Activated T-cell treated with anti-CD3 and anti-CD28 coated beads, Interleukin-2, amount 50 U/mL, for 4 hours (primary cell): Measurements from ENCODE around the gene TIMMDC1. TPM values are rescaled to one million over a fixed set of nuclear protein-coding genes. Genes with fewer than 3 reads are reported as not detected.
A peak's percentile ranks its signal among the peaks of the same experiment; 100 is the strongest.
"Not testable (repeated sequence)": the region's sequence is repeated elsewhere in the genome, so short reads cannot be mapped to it uniquely, and the experiment has no call there.

ENCODE experiments used
- ATAC-seq, 2 donors: fragments of 200-7000 bp; cut with Tn5 transposase; one replicate each; pipeline ENCODE4 v1.10.0; 2021
- DNase-seq: peaks from one replicate; pipeline ENCODE4 v3.0.0-alpha.2; 2020
- H3K27me3 Mint-ChIP-seq: one replicate; pipeline ENCODE4 v1.8.0; 2021; ENCODE audit warnings: low read depth, mixed read lengths
- H3K36me3 Mint-ChIP-seq: one replicate; pipeline ENCODE4 v1.8.0; 2022; ENCODE audit warnings: mixed read lengths; ENCODE audit not compliant: insufficient read depth
- H3K4me1 Mint-ChIP-seq: one replicate; pipeline ENCODE4 v1.8.0; 2021; ENCODE audit warnings: low read depth, mixed read lengths
- H3K4me3 Mint-ChIP-seq: one replicate; pipeline ENCODE4 v1.8.0; 2021; ENCODE audit warnings: mild to moderate bottlenecking, moderate library complexity, mixed read lengths
- H3K9me3 Mint-ChIP-seq: one replicate; pipeline ENCODE4 v1.8.0; 2021; ENCODE audit warnings: mixed read lengths
- total RNA-seq, 3 donors: library from RNA; stranded (reverse); gene quantifications; one replicate each; pipeline ENCODE4 v1.2.1, GENCODE V29; 2021

Gene TIMMDC1
- total RNA-seq, 3 donors from 2014 or later: 112 to 120 (median 118) TPM

DNA sequence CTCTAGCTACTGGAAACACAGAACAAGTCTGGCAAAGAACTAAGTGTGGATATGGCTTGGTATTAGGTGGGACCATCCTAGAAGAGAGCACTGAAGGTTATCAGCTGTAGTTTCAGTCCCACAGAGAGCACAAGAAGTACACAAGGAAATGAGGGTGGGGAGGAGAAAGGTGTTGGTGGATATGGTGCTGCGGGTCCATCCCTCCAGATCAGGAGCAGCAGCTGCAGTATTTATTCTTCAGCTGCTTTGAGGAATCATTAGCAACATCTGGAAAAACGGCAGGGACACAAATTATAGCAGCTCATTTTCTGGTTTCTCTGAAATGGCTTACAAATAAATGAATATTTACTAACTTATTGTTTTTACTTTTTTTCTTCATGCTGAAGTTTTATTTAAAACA lies 32.1 kb downstream of the TIMMDC1 start:
- Mint-ChIP-seq H3K27me3 (no peaks in the 10 kb centered on the region), H3K36me3 (peaks cover 20% of the 10 kb centered on the region), H3K4me1 (no peaks in the 10 kb centered on the region), H3K4me3 (no peak overlapping the region), H3K9me3 (no peaks in the 10 kb centered on the region)
- ATAC-seq (no peak), DNase-seq (no peak)

DNA sequence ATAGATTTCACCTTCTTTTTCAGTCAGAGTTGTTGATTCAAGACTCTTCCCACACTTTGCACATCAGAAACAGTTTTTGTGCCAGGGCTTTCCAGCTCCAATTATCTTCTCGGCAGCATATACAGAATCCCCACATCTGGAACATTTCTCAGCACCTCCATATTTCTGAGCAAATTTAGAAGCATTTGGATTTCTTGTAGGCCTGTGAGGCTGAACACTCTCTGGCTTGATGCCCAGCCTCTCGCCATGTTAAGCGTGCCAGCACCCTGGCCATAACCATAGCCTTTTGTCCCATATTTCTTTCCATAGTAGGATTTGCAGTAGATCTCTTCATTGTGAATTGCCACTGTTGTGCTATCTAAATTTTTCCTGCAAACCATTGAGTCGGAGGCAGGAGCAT lies 32.8 kb downstream of the TIMMDC1 start:
- ATAC-seq: no peak
- Mint-ChIP-seq H3K4me1 (no peaks in the 10 kb centered on the region), H3K27me3 (no peaks in the 10 kb centered on the region), H3K4me3 (no peak overlapping the region), H3K36me3 (peaks cover 15% of the 10 kb centered on the region), H3K9me3 (no peaks in the 10 kb centered on the region)
- DNase-seq: no peak

DNA sequence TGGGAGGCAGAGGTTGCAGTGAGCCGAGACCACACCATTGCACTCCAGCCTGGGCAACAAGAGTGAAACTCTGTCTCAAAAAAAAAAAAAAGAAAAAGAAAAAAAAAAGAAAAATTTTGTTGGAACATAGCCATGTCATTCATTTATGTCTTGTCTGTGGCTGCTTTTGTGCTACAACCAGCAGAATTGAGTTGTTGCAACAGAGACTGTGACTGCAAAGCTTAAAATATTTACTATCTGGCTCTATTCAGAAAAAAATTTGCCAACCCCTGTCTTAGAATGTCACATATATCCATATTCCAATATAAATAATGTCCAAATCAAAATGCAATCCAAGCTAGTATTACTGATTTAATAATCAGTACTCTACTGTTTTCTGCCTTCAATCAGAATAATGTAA lies 35.9 kb downstream of the TIMMDC1 start:
- Mint-ChIP-seq H3K36me3 (peaks cover 3% of the 10 kb centered on the region), H3K9me3 (no peaks in the 10 kb centered on the region), H3K4me1 (peaks cover 1% of the 10 kb centered on the region), H3K4me3 (no peak overlapping the region), H3K27me3 (no peaks in the 10 kb centered on the region)
- ATAC-seq (no peak), DNase-seq (no peak)

DNA sequence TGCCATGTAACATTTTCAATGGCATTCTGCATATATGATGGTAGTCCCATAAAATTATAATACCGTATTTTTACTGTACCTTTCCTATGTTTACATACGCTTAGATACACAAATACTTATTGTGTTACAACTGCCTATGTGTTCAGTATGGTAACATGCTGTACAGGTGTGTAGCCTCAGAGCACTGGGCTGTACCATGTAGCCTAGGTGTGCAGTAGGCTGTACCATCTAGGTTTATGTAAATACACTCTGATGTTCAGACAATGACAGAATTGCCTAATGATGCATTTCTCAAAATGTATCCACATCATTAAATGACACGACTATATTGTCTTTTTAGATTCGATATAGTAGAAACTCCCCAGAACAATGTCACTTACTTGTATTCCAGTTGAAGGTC lies 38.4 kb downstream of the TIMMDC1 start:
- H3K4me3 Mint-ChIP-seq: no peak overlapping the region
- ATAC-seq (no peak), DNase-seq (no peak)
- H3K9me3 Mint-ChIP-seq: no peaks in the 10 kb centered on the region
- peaks cover 1% of the 10 kb centered on the region for H3K4me1 Mint-ChIP-seq
- H3K27me3 Mint-ChIP-seq: no peaks in the 10 kb centered on the region
- H3K36me3 Mint-ChIP-seq: peaks cover 3% of the 10 kb centered on the region

DNA sequence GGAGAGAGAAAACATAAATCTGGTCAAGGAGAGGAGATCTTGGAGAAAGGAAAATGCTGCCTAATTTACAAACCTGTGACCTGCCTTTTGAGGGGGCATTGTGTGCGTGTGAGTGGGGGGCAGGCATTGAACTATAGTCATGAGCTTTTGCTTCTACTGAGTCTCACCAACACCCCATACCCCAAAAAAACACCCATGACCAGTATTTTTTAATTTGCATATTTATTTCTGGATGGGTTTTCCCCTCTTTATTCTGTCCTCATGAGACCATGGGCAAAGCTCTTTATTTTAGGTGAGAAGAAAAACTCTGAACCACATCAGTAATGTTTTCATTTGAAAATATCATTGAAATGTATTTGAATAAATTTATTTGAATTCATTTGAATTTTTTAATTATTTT lies 40.4 kb downstream of the TIMMDC1 start:
- Mint-ChIP-seq H3K4me3 (no peak overlapping the region), H3K36me3 (peaks cover under 1% of the 10 kb centered on the region), H3K27me3 (no peaks in the 10 kb centered on the region), H3K9me3 (no peaks in the 10 kb centered on the region), H3K4me1 (peaks cover 1% of the 10 kb centered on the region)
- DNase-seq (no peak), ATAC-seq (no peak)

DNA sequence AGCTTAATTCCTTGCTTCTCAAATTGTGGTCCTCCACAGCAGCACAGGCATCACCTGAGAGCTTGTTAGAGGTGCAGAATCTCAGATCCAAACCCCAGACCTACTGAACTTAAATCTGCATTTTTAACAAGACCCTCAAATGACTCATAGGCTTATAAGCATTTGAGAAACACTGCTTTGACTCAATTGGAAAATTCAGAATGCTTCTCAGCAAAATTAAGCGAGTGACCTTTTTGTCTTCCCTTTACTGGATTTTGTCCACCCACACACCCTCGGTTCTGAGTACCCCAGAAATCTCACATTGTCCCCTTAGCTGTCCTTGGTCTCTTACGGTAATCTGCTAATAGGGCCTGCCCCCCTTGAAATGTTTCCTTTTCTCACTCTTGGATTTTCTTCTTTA lies 43.2 kb downstream of the TIMMDC1 start:
- no peaks in the 10 kb centered on the region for H3K27me3 Mint-ChIP-seq
- H3K4me1 Mint-ChIP-seq: peaks cover 1% of the 10 kb centered on the region
- ATAC-seq: no peak
- no peak for DNase-seq
- H3K4me3 Mint-ChIP-seq: no peak overlapping the region
- H3K36me3 Mint-ChIP-seq: no peaks in the 10 kb centered on the region
- no peaks in the 10 kb centered on the region for H3K9me3 Mint-ChIP-seq

DNA sequence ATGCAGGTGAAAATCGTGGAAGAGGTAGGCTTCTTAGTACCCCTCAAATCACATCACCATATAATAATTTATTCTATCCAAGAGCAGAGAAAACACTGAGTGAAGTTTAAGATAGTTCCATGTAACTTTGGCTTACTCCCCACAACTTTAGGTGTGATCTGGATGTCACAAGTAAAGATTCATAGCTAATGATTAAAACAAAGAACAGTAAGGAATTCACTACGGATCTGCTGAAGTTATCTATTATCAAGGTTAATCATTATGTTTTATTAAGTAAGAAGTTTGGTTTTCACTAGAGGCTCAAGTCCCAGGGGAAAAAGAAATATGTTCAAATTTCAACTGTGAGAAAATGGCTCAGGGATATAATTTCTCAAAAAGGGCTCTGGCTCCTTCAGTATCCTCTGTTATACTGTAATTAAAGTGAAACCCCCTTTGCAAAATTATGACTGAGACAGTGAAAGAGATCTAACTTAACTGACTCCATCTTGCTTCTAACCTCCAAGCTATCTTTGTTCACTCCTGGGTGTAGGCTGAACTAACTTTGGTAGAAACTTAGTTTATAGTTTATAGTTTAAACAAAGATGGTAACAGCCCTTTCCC lies 43.9 kb downstream of the TIMMDC1 start:
- no peaks in the 10 kb centered on the region for H3K9me3 Mint-ChIP-seq
- no peaks in the 10 kb centered on the region for H3K36me3 Mint-ChIP-seq
- H3K27me3 Mint-ChIP-seq: no peaks in the 10 kb centered on the region
- H3K4me3 Mint-ChIP-seq: no peak overlapping the region
- DNase-seq (no peak), ATAC-seq (no peak)
- peaks cover 1% of the 10 kb centered on the region for H3K4me1 Mint-ChIP-seq

DNA sequence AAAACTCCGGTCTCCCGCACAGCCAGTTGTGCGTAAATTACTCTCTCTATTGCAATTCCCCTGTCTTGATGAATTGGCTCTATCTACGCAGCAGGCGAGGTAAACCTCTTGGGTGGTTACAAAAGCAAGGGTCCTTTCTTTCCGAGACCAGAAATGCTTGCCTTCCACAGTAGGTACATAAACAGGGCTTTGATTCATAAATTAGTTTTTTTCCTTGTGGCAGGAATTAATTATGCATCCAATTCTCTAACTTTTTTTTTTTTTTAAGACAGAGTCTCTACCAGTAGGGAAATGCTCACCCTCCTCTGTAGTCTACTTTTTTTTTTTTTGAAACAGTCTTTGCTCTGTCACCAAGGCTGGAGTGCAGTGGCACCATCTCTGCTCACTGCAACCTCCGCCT lies 44.8 kb downstream of the TIMMDC1 start:
- Mint-ChIP-seq H3K9me3 (no peaks in the 10 kb centered on the region), H3K4me3 (no peak overlapping the region), H3K36me3 (no peaks in the 10 kb centered on the region), H3K4me1 (peaks cover 1% of the 10 kb centered on the region), H3K27me3 (no peaks in the 10 kb centered on the region)
- ATAC-seq: no peak
- DNase-seq: no peak

DNA sequence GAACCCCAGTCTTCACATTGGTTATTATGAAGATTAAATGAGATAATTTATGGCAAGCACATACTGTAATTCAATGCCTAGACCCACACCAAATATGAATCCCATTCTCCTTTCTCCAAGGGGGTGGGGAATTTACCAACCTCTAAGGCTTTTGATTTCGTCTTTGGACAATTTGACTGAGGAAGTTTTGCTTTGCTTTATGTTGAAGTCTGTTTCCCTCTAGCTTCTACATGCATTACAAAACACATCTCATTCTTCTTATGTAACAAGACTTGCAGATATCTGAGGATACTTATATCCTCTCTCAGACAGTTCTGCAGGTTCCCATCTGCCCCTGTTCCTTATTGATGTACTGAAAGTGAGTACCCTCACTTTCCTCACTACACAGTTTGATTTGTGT lies 48.9 kb downstream of the TIMMDC1 start:
- H3K4me3 Mint-ChIP-seq: no peak overlapping the region
- no peak for DNase-seq
- H3K36me3 Mint-ChIP-seq: no peaks in the 10 kb centered on the region
- no peak for ATAC-seq
- H3K4me1 Mint-ChIP-seq: no peaks in the 10 kb centered on the region
- no peaks in the 10 kb centered on the region for H3K27me3 Mint-ChIP-seq
- no peaks in the 10 kb centered on the region for H3K9me3 Mint-ChIP-seq

DNA sequence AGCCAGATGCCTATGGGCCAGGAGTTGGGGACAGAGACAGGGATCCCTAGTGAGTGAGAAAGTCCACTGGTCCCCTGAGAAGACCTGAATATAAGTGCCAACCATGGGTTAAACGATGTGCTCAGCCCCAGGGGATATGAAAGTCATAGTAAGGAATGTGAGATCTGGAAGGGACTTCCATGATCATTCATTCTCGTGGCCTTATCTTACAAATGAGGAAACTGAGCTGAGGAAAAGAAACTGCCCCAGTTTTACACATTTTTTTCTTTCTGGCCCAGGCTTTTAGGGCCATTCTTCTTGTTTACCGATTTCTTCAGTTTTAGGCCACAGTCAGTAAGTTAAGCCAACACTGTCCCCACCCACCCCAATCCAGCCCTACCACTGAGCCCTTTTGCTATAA lies 50.0 kb downstream of the TIMMDC1 start:
- H3K4me1 Mint-ChIP-seq: no peaks in the 10 kb centered on the region
- H3K9me3 Mint-ChIP-seq: no peaks in the 10 kb centered on the region
- no peaks in the 10 kb centered on the region for H3K27me3 Mint-ChIP-seq
- DNase-seq (no peak), ATAC-seq (no peak)
- no peak overlapping the region for H3K4me3 Mint-ChIP-seq
- H3K36me3 Mint-ChIP-seq: no peaks in the 10 kb centered on the region

DNA sequence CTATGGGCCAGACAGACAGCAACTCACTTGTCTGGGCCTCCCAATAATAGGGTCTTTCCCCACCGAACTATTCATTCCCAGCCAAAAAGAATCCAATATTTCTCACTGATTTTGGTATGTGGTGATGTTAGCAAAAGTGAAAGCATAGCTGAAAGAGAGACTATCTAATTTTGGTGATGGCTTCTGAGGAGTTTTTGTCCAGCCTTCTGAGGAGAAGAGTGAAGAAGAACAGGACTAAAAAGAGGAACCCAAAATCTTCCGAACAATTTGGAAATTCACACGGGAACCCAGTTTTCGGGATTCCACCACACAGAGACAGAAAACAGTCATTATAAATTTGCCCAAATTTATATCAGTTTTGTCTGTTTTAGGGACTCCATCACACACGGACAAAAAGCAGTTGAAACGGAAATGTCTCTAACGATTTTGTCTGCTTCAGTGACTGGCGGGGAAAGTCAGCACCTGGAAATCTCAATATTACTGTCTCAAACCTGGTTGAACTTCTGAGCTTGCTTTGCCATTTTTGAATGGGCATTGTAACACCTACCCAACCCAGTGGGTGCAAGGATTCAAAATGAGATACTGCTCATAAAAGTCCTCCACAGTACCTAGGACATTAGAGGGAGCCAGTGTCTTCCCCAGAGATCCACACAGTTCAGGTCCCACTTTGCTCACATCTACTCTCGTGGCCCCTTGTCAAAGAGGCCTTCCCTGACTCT lies 52.0 kb downstream of the TIMMDC1 start:
- ATAC-seq: no peak
- Mint-ChIP-seq H3K27me3 (no peaks in the 10 kb centered on the region), H3K9me3 (no peaks in the 10 kb centered on the region)

DNA sequence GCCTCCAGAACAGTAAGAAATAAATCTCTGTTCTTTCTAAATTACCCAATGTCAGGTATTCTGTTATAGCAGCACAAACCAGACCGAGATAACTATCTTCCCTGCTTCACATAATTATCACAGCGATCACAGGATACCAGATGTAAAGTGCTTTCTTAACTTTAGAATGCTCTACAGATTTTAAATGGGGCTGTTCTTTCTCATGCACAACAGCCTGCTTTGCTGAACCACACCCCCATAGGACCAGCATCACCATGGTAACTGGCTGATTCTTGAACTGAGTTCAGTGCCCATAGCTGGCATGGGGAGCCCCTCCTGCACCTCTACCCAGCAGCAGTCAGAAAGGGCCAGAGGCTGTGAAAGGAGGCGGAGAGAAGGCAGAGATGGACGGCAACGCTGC lies 53.3 kb downstream of the TIMMDC1 start:
- Mint-ChIP-seq H3K4me3 (no peak overlapping the region), H3K4me1 (peaks cover 4% of the 10 kb centered on the region), H3K36me3 (no peaks in the 10 kb centered on the region), H3K27me3 (no peaks in the 10 kb centered on the region), H3K9me3 (no peaks in the 10 kb centered on the region)
- no peak for ATAC-seq
- DNase-seq: no peak

More for the DNA sequence above, 52.0 kb downstream of the TIMMDC1 start:
- H3K4me1 Mint-ChIP-seq: no peaks in the 10 kb centered on the region
- H3K4me3 Mint-ChIP-seq: no peak overlapping the region
- H3K36me3 Mint-ChIP-seq: no peaks in the 10 kb centered on the region
- no peak for DNase-seq

DNA sequence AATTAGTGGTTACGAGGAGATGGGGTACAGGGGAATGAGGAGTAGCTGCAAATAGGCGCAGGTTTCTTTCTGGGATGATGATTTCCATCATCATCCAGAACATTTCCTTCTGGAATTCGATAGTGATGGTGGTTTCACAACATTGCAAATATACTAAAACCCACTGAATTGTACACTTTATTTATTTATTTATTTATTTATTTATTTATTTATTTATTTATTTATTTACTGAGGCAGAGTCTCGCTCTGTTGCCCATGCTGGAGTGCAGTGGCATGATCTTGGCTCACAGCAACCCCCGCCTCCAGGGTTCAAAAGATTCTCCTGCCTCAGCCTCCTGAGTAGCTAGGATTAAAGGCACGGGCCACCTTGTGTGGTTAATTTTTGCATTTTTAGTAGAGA lies 54.6 kb downstream of the TIMMDC1 start:
- ATAC-seq, H3K9me3 Mint-ChIP-seq, H3K36me3 Mint-ChIP-seq, H3K27me3 Mint-ChIP-seq, H3K4me3 Mint-ChIP-seq, H3K4me1 Mint-ChIP-seq, DNase-seq: not testable (repeated sequence)

DNA sequence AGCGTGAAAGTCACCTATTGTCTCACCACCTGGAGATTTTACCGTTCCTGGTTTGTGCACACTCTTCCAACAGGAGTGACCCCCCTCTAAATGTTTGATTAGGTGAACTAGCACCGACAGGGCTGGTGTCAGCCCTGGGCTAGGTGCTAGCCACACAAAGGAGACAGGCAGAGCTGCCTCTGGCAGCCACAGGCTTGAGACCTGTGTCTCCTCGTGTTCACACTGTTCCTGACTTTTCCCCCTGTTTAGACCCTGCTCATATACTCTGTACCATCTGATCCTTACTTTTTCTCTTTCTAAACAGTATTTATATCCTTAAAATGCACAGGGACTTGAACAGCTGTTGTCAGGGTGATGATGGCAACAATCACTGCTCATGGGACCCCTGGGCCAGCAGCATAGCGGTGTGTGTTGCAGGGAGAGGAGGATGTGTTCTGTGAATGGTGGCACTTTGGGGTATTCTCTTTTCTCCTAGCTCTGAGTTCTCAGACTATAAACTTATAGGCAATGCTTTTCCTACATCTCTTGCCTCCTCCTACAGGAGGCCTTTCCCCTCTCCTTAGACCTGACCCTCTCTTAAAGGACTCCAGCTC lies 55.6 kb downstream of the TIMMDC1 start:
- Mint-ChIP-seq H3K9me3 (no peaks in the 10 kb centered on the region), H3K27me3 (no peaks in the 10 kb centered on the region), H3K4me1 (peaks cover 11% of the 10 kb centered on the region), H3K4me3 (peak overlapping the region; percentile 7), H3K36me3 (no peaks in the 10 kb centered on the region)
- no peak for ATAC-seq
- no peak for DNase-seq

DNA sequence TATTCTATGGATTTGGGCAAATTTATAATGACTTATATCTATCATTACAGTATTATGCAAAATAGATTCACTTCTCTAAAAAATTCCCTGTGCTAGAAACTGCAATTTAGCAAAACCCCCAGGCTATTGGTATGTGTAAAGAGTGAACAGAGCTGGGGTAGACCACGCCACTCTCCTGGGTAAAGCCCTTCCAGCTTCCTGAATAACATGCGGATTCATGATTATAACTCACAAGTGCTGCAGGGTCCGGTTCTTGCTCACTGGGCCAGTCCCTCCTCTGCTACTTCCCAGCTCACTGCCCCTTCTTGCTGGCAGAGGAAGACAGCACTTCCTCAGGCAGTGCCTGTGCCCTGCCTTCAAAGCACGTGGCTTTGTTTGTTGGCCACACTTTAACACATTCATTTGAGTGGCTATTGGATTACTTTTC lies 57.0 kb downstream of the TIMMDC1 start:
- Mint-ChIP-seq H3K36me3 (no peaks in the 10 kb centered on the region), H3K27me3 (no peaks in the 10 kb centered on the region), H3K9me3 (no peaks in the 10 kb centered on the region), H3K4me1 (peaks cover 17% of the 10 kb centered on the region), H3K4me3 (peak overlapping the region; percentile 39)
- DNase-seq (no peak), ATAC-seq (no peak)
